Measurements from ENCODE around the gene IFT20.

The IFT20 gene, protein sequence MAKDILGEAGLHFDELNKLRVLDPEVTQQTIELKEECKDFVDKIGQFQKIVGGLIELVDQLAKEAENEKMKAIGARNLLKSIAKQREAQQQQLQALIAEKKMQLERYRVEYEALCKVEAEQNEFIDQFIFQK

GRCh38 chr17:28335201-28335958 is at the start of gene IFT20, which contains the start of gene TNFAIP1:
IFT20 (minus strand) TSS chr17:28335472; CDS start chr17:28331985, 3,487 bp downstream.
TNFAIP1 (plus strand) TSS chr17:28335761; CDS start chr17:28339522, 3,761 bp downstream.
- peak; percentile 98 for DNase-seq

GRCh38 chr17:28385037-28385400 is 49.7 kb upstream of the IFT20 start:
- no peak for DNase-seq

DNA sequence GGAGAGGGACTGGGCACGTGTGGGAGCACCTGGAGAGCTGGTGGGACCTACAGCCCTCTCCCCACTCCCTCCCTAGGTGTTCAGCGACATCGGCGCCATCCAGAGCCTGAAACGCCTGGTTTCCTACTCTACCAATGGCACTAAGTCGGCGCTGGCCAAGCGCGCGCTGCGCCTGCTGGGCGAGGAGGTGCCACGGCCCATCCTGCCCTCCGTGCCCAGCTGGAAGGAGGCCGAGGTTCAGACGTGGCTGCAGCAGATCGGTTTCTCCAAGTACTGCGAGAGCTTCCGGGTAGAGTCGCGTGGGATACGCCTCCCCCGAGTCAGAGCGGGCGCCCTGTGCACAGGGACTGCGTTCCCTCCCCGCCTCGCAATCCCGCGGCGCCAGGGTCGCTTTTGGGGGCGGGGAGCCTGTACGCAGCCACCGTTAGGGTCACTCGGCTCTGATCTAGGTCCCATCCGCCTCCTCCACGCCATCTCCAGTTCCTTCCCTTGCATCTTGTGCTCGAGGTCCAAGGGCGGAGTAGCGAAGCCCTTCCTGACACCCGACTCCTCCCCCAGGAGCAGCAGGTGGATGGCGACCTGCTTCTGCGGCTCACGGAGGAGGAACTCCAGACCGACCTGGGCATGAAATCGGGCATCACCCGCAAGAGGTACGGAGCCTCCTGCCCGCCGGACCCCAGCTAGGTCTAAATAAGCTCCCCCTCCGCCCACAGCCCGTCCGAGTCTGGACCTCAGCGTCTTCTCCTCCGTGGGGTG is 49.2 kb upstream of the IFT20 start:
- DNase-seq, result peak; percentile 85

DNA sequence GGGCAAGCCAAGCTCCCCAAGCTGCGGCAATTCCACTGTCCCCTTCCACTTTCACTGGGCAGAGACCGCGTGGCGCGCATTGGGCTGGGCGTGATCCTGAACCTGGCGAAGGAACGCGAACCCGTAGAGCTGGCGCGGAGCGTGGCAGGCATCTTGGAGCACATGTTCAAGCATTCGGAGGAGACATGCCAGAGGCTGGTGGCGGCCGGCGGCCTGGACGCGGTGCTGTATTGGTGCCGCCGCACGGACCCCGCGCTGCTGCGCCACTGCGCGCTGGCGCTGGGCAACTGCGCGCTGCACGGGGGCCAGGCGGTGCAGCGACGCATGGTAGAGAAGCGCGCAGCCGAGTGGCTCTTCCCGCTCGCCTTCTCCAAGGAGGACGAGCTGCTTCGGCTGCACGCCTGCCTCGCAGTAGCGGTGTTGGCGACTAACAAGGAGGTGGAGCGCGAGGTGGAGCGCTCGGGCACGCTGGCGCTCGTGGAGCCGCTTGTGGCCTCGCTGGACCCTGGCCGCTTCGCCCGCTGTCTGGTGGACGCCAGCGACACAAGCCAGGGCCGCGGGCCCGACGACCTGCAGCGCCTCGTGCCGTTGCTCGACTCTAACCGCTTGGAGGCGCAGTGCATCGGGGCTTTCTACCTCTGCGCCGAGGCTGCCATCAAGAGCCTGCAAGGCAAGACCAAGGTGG is 46.0 kb upstream of the IFT20 start:
- no peak for DNase-seq

- DNase-seq, result peak; percentile 97
Observed at GRCh38 chr17:28379814-28380801, 44.8 kb upstream of the IFT20 start.

- DNase-seq, result no peak
Observed at GRCh38 chr17:28372945-28373274, 37.6 kb upstream of the IFT20 start.

DNA sequence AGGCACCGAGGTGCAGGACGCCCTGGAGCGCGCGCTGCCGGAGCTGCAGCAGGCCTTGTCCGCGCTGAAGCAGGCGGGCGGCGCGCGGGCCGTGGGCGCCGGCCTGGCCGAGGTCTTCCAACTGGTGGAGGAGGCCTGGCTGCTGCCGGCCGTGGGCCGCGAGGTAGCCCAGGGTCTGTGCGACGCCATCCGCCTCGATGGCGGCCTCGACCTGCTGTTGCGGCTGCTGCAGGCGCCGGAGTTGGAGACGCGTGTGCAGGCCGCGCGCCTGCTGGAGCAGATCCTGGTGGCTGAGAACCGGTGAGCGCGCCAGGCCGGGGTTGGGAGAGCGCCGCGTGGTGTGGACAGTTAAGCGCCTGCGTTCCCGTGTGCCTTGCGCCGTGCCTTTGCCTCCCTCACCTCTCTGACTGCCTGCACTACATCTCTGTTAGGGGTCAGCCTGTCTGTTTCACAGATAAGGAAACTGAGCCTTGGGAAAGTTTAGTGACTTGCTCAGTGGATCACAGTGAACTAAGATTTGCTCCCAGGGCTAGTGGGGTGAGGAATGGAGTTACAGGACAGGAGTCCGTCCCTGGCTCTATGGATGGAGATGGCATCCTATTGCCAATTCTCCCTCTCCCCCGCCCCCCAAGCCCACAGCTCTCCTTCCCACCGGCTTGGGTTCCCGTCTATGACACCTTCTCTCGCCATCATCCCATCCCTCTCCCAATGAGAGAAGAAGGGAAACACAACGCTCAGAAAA is 37.1 kb upstream of the IFT20 start:
- DNase-seq, result peak; percentile 19

GRCh38 chr17:28371245-28372202 is 36.3 kb upstream of the IFT20 start, which contains the start of gene SARM1:
SARM1 (plus strand) TSS chr17:28371694; CDS start chr17:28372033, 339 bp downstream.
- peak; percentile 83 for DNase-seq

GRCh38 chr17:28370744-28371103 is 35.5 kb upstream of the IFT20 start:
- no peak for DNase-seq

DNA sequence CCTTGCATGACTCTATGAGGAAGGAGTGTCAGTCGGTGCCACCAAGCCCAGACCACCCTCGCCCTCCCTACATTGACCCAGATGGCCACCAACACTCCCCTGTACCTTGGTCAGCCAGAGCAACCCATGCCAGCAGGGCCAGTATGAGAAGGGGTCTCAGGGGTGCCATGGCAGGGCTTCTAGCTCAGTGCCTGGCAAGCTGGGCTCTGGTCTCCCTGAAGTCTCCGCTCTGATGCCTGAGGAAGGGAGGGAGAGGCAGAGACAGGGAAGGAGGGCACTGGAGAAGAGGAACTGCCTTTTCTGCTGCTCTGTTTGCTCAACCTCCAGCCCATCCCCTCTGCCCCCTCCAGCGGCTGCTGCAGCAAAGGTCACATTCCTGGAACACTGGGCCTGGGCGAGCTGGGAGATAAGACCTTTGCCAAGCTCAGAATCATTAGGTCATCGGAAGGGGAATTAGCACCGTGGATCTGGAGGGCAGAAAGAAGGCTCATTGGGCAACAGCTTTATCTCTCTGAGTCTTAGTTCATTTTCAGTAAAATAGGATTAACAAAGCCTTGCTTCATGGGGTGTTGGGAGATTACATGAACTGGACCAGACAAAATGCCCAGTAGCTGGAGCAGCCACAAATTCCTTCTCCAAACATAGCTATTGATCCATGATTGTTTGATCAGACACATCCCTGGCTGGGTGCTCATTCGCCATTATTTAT is 34.9 kb upstream of the IFT20 start, which contains the start of gene VTN:
VTN (minus strand) TSS at position 273 of the 709 bp plus-strand sequence; CDS start at position 169, 104 bp downstream.
- DNase-seq, result no peak

- DNase-seq, result no peak
Observed at GRCh38 chr17:28369684-28370034, 34.4 kb upstream of the IFT20 start.

DNA sequence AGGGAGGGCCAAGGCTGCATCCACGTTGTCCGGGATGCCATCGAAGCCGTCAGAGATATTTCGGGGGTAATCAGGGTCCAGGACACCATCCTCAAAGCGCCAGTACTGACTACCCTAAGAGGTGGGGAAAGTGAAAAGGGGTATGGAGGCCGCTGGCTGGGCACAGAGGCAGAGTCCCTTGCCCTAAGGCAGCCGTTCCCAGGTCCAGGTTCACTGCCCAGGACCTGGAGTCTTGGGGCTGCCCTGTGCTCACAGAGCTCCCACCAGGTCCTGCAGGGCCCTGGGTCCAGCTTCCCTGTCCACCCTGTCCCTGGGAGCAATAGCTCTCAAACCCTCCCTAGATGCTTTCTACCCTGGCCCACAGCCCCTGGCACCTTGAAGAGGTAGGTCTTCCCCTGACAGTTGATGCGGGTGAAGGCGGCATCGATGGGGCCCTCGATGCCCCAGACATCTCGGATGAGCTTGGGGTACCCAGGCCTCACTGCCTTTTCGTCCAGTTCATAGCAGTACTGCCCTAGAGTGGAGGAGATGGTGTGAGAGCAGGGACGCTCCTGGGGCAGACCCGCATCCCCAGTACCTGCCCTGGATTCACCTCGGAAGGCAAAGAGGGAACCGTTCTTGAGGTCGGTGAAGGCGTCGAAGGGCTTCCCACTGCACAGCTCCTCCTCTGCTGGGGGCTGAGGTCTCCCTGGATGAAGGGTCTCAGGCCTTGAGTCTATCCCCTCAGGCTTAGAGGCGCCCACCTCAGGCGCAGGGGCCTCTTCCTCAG is 33.8 kb upstream of the IFT20 start:
- DNase-seq, result no peak

DNA sequence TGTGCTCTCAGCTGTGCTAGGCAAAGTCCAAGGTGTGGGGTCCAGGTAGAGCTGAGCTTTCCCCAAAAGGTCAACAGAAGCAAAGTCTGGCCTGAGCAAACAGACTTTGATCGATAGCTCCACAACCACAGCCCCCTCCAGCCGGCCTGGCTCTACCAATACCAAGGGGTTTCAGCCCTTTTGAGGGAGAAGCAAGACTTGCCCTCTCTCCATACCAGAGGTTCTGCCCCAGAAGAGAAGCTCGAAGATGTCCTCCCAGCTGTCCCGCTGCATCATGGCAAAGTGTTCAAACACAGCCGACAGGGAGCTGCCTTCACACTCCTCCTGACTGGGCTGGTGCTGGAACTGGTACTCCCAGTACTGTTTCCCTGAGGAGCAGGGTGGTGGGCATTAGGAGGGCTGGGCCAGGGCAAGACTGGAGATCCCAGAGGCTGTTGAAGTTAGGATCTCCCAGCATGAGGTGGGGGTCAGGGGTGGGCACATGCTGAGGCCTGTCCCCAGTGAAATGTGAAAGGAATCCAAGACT is 33.1 kb upstream of the IFT20 start:
- no peak for DNase-seq

GRCh38 chr17:28367641-28368305 is 32.5 kb upstream of the IFT20 start:
- no peak for DNase-seq

DNA sequence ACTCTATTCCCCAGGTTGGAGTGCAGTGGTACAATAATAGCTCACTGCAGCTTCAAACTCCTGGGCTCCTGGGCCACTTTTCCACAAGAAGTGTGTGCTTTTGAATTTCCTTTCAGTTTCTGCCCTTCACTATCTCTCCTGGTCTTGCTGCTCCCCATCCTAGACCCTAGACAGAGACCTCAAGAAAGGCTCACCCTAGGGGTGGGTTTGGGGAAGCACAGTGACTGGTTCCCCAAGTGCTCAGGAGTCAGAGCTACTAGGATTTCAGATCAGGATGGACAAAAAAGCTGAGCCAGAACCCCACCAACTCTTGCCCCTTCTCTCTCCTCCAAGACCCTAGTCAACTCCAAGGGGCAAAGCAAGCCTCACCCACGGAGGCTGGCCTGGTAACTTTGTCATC is 31.3 kb upstream of the IFT20 start:
- no peak for DNase-seq

DNA sequence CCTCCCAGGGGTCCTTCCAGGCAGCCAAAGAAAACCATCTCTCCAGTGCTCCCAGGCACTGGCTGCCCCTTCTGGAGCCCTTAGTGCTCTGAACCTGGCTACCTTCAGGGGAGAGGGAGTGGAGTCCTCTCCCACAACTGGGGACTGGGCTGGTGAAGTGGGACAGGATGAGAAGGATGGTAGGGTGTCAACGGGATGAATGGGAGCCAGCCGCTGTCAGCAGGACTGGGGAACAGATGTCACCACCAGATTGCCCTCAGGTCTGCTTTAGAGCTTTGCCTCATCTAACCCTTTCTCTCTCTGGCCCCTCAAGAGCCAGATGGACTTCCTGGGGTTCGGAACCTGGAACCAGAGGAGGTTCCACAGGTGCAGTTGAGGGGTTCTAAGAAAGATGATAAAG is 30.2 kb upstream of the IFT20 start:
- no peak for DNase-seq

DNA sequence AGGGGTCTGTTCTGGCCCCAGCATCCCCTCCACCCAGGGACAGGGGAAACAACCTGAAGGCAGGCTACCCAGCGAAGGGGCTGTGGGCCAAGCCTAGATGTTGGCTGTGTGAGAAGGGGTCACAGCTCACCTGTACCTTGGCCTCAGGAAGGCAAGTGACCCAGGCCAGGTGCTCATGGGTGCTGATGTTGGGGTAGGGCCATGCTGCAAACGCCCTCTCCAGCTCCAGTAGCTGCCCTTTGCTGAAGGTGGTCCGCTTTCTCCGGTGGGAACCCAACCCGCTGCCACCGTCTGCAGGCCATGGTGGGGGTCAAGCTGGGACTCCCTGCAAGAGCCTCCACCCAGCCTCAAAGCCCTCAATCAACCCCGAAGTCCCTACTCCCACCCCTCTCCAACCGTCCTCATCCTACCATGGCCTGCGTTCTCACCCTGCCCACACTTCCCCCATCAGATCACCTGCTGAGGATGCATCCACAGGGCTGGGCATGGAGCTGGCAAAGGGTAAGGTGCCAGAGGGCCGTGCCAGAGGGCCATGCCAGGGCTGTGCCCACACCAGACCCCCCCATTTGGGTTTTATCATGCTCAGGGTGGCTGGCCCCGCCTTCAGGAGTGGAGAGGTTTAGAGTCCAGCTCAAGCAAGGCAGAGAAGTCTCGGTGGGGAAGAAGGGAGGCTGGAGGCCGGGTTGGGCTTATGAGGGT is 29.5 kb upstream of the IFT20 start, which contains the start of gene SEBOX:
SEBOX (minus strand) TSS at position 535 of the 699 bp plus-strand sequence; CDS start at position 487, 48 bp downstream.
- no peak for DNase-seq
